Lung microvascular endothelial cell (primary cell): ENCODE results near the gene SLC24A4. TPM values are rescaled to one million over a fixed set of nuclear protein-coding genes. Genes with fewer than 3 reads are reported as not detected.

Source experiments
- DNase-seq, 2 donors: peaks; one replicate each; pipeline versions ENCODE4 v3.0.0 to v3.0.0-alpha.2; 2010; ENCODE audit warnings: low read depth in 2 of 2
- total RNA-seq: library from RNA; depleted of rRNA; stranded (reverse); fragments of >200 nt; gene quantifications from 2 replicates; pipeline ENCODE4 v1.2.1, GENCODE V29; 2014

Gene SLC24A4
- total RNA-seq, 1 donor from 2014 or later, result under 0.01 TPM

DNA sequence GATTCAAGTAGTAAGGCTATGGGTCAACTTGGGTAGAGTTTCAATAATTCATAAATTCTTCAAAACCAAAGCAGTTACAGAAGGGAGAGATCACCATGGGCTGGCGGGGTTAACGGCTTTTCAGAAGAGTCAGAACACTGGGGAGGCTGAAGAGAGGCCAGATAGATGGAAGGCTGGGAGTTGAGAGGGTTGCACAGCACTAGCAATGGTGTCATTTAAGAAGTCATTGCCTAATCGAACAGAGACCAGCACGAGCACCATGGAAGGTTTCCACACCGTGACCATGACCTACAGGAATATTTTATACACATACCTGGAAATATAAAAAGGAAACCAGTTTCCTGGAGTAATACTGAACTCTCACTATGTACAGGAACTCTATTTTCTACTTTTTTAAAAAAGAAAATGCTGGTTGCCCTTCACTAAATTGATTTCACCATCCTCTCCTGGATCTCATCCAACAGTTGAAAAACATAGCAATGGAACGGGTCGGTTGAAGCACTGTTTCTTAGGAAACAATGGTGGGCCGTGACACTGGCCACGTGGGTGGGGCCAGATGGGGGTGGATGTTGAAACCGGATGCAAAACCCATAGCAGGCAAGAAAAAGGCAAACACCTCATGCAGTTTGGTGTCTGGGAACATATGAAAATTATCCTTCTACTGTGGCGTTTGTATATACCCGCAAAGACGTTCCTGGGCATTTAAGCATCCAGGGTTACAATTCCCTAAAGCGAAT is 152.7 kb downstream of the SLC24A4 start:
- DNase-seq, result peak; percentile 84 to 97

DNA sequence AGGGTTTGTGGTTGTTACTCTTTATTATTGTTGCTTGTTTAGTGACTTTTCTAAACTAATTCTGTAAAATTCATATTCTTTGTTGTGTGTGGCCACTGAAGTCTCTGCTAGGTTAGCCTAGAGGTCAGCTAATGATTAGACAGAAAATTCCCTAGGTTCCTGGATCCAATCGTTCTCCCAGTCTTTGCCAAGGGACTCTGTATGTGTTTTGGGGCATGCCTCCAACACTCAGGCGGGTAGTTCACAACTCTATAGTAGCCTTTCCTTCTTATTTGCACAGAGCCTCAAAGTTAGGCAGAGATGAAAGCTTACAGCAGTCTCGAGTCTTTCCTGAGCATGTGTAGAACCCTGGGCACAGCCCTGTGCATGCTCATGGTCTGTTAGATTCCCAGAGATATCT is 157.9 kb downstream of the SLC24A4 start:
- DNase-seq, result no peak

DNA sequence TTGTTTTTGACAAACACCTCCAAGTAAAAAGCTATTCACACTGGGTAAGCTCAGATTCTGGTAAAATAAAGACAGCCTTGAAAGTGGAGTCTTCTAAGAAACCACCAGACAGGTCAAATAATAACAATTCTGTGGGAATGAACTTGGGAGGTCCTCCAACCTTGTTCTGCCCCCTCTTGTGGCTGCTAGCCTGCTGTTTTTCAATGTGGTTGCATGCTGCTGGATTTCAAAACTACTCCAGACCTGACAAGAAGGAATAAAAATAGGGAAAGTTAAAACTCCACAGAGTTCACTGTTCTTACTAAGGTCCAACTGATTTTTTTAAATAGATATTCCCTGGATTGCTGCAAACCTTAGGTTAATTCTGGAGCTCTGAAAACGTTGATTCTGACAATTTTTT is 158.4 kb downstream of the SLC24A4 start:
- peak in 1 of 2 donors; percentile 52 for DNase-seq

GRCh38 chr14:92481811-92482555 is 159.0 kb downstream of the SLC24A4 start:
- no peak for DNase-seq

GRCh38 chr14:92482621-92483319 is 159.8 kb downstream of the SLC24A4 start:
- no peak for DNase-seq

- no peak for DNase-seq
Observed at GRCh38 chr14:92484132-92484823, 161.3 kb downstream of the SLC24A4 start.

GRCh38 chr14:92486881-92487280 is 163.9 kb downstream of the SLC24A4 start:
- DNase-seq, result no peak

GRCh38 chr14:92487513-92488133 is 164.7 kb downstream of the SLC24A4 start:
- no peak for DNase-seq

- no peak for DNase-seq
Observed at GRCh38 chr14:92489394-92490238, 166.7 kb downstream of the SLC24A4 start.

GRCh38 chr14:92490239-92490959 is 167.4 kb downstream of the SLC24A4 start:
- DNase-seq, result peak in 1 of 2 donors; percentile 57

- no peak for DNase-seq
Observed at GRCh38 chr14:92491782-92492181, 168.8 kb downstream of the SLC24A4 start.

GRCh38 chr14:92492258-92492657 is 169.3 kb downstream of the SLC24A4 start:
- no peak for DNase-seq

- no peak for DNase-seq
Observed at GRCh38 chr14:92493024-92493423, 170.1 kb downstream of the SLC24A4 start.

DNA sequence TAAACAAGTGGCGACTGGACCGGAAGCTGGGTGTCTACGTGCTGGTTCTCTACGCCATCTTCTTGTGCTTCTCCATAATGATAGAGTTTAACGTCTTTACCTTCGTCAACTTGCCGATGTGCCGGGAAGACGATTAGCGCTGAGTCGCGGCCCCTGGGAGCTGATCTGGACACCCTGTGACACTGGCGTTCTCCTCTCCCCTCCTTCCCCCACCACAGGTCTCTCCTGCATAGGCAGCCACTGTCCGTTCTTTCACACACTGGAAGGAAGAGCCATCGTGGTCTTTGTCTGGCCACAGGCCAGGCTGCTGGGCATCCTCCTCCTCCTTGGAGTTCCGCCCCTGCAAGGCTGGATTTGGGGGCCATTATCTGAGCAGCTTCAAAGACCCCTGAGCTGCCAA is 170.5 kb downstream of the SLC24A4 start:
- DNase-seq, result no peak

GRCh38 chr14:92494512-92494911 is 171.5 kb downstream of the SLC24A4 start:
- no peak for DNase-seq

DNA sequence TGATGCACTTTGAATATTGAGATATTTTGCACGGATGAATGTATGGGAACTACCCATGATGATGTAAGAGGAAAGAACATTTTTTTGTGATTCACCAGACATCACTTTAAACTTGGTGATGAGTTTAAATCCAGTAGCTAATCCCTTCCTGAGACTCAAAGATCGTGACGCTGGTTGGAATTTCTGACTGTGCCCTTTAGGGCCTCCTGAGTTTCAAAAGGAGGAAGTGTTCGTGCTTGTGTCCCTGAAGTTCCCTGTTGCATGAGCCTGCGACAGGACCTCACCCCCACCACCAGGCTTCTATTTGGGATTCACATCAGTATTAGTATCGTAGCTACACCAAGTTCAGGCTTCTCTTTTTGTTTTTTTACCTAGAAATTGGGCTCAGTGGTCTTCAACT is 172.1 kb downstream of the SLC24A4 start:
- peak in 1 of 2 donors; percentile 57 for DNase-seq

DNA sequence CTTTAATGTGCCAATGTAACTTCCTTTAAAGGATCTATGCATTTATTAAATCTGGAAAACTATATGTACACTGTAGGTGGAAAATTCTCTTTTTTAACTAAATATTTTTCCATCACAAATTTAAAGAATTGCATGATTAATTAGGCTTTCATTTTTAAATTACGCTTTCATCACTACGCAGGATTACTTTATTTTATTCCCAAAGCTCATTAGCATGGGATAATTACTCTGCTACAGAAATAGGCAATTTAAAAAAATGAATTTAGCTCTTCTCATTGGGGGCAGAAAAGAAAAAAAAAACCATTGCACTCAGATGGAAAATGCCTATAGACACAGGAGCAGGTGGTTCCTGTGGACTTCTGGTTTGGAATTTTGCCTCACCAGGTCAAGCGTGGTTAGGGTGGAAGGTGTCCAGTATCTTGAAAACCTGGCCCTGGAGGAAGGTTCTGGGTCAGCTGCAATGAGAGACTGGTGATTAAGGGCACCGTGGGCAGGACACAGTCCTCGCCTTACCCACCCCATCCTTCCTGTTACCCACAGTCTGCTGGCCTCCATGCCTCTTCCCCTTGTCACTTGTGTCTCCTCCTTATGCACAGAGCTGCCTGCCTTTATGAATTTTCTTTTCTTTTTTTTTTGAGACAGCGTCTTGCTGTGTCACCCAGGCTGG is 173.4 kb downstream of the SLC24A4 start:
- peak; percentile 29 to 35 for DNase-seq

GRCh38 chr14:92497391-92497790 is 174.4 kb downstream of the SLC24A4 start:
- DNase-seq, result no peak

DNA sequence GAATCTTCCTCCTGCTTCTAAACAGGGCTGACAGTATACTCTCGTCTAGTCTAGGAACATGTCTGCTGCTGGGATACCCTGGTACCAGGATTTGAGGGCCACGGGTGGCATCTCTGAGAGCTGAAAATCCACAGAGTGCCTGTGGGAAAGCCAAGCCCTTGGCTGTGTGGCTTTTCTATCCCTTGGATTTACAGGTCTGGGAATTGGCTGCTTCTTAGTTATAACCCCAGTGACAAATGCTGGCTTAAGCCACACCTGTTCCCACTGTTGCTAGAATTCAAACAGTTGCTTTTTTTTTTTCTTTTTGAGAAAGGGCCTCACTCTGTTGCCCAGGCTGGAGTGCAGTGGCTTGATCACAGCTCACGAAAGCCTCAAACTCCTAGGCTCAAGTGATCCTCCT is 176.3 kb downstream of the SLC24A4 start:
- DNase-seq, result no peak
